T-helper 1 cell treated with Interleukin-12 subunit alpha and Interleukin-12 subunit beta and Interleukin-4 antibody, amounts not matched to agents 30 μg/mL and 1 μg/mL, for 36 hours (primary cell): ENCODE measurements around the gene SEC31B.

ENCODE experiments used
- H3K27ac Mint-ChIP-seq: one replicate; pipeline ENCODE4 v1.8.0; 2021; ENCODE audit warnings: mild to moderate bottlenecking, mixed read lengths
- H3K27me3 Mint-ChIP-seq: one replicate; pipeline ENCODE4 v1.8.0; 2021; ENCODE audit warnings: low read depth, mixed read lengths
- H3K36me3 Mint-ChIP-seq: one replicate; pipeline ENCODE4 v1.8.0; 2021; ENCODE audit warnings: low read depth, mixed read lengths
- H3K4me1 Mint-ChIP-seq: one replicate; pipeline ENCODE4 v1.8.0; 2021; ENCODE audit warnings: low read depth, mixed read lengths
- H3K4me3 Mint-ChIP-seq: one replicate; pipeline ENCODE4 v1.8.0; 2021; ENCODE audit warnings: mild to moderate bottlenecking, moderate library complexity, mixed read lengths
- H3K9me3 Mint-ChIP-seq: one replicate; pipeline ENCODE4 v1.8.0; 2021; ENCODE audit warnings: mixed read lengths

SEC31B gene

GRCh38 chr10:100468322-100468721 is 51.3 kb downstream of the SEC31B start:
- H3K9me3 Mint-ChIP-seq: no peaks in the 10 kb centered on the region
- H3K27ac Mint-ChIP-seq: no peak overlapping the region
- no peak overlapping the region for H3K4me3 Mint-ChIP-seq
- no peaks in the 10 kb centered on the region for H3K27me3 Mint-ChIP-seq
- H3K36me3 Mint-ChIP-seq: peaks cover 39% of the 10 kb centered on the region
- H3K4me1 Mint-ChIP-seq: no peaks in the 10 kb centered on the region

- no peaks in the 10 kb centered on the region for H3K4me1 Mint-ChIP-seq
- peaks cover 7% of the 10 kb centered on the region for H3K9me3 Mint-ChIP-seq
- H3K36me3 Mint-ChIP-seq: peaks cover 51% of the 10 kb centered on the region
- H3K27ac Mint-ChIP-seq: no peak within 1 kb of the TSS
- no peak within 1 kb of the TSS for H3K4me3 Mint-ChIP-seq
- no peaks in the 10 kb centered on the region for H3K27me3 Mint-ChIP-seq
These were observed 57.0 kb downstream of the SEC31B start, which contains the start of gene WNT8B for GRCh38 chr10:100462709-100463108. WNT8B (plus strand) TSS chr10:100463009; CDS start chr10:100463169, 160 bp downstream.

GRCh38 chr10:100448951-100449350 is 70.7 kb downstream of the SEC31B start:
- Mint-ChIP-seq H3K36me3 (peaks cover 11% of the 10 kb centered on the region), H3K27me3 (no peaks in the 10 kb centered on the region), H3K9me3 (no peaks in the 10 kb centered on the region), H3K4me3 (no peak overlapping the region), H3K4me1 (no peaks in the 10 kb centered on the region), H3K27ac (no peak overlapping the region)

GRCh38 chr10:100447663-100448062 is 72.0 kb downstream of the SEC31B start:
- peaks cover 11% of the 10 kb centered on the region for H3K36me3 Mint-ChIP-seq

GRCh38 chr10:100446130-100446761 is 73.4 kb downstream of the SEC31B start:
- Mint-ChIP-seq H3K27ac (no peak overlapping the region), H3K9me3 (no peaks in the 10 kb centered on the region), H3K4me1 (no peaks in the 10 kb centered on the region), H3K4me3 (no peak overlapping the region), H3K27me3 (no peaks in the 10 kb centered on the region), H3K36me3 (peaks cover 12% of the 10 kb centered on the region)

More at GRCh38 chr10:100447663-100448062, 72.0 kb downstream of the SEC31B start:
- H3K4me1 Mint-ChIP-seq: no peaks in the 10 kb centered on the region
- H3K27me3 Mint-ChIP-seq: no peaks in the 10 kb centered on the region
- H3K4me3 Mint-ChIP-seq: no peak overlapping the region
- no peak overlapping the region for H3K27ac Mint-ChIP-seq
- no peaks in the 10 kb centered on the region for H3K9me3 Mint-ChIP-seq

GRCh38 chr10:100442548-100442947 is 77.1 kb downstream of the SEC31B start:
- Mint-ChIP-seq H3K36me3 (peaks cover 21% of the 10 kb centered on the region), H3K4me1 (no peaks in the 10 kb centered on the region), H3K27ac (no peak overlapping the region), H3K4me3 (no peak overlapping the region), H3K27me3 (no peaks in the 10 kb centered on the region), H3K9me3 (no peaks in the 10 kb centered on the region)

- Mint-ChIP-seq H3K36me3 (peaks cover 17% of the 10 kb centered on the region), H3K4me1 (peaks cover 2% of the 10 kb centered on the region), H3K27ac (no peak overlapping the region)
These were observed 80.9 kb downstream of the SEC31B start for GRCh38 chr10:100438674-100439315.

More at GRCh38 chr10:100438674-100439315, 80.9 kb downstream of the SEC31B start:
- Mint-ChIP-seq H3K9me3 (no peaks in the 10 kb centered on the region), H3K4me3 (no peak overlapping the region), H3K27me3 (no peaks in the 10 kb centered on the region)
